WTC11 (cell line): ENCODE results near the gene BTN2A1.

Experiments
- AFF4 ChIP-seq: sonication (generic); formaldehyde crosslinking; IDR thresholded peaks from 2 replicates; pipeline ENCODE4 v1.8.1; 2023; ENCODE audit warnings: mild to moderate bottlenecking, missing genetic modification reagents, borderline replicate concordance
- CBFB ChIP-seq: sonication (generic); formaldehyde crosslinking; IDR thresholded peaks from 2 replicates; pipeline ENCODE4 v1.8.1; 2022; ENCODE audit warnings: mild to moderate bottlenecking, low read depth, missing genetic modification reagents
- CTCF ChIP-seq: fragments of 200-600 bp; IDR thresholded peaks from 2 replicates; pipeline ENCODE4 v1.8.0; 2022; ENCODE audit warnings: antibody characterized with exemption
- JUN ChIP-seq: sonication (generic); formaldehyde crosslinking; IDR thresholded peaks from 2 replicates; pipeline ENCODE4 v1.8.0; 2023; ENCODE audit warnings: mild to moderate bottlenecking, missing genetic modification reagents
- MAX ChIP-seq: sonication (generic); formaldehyde crosslinking; IDR thresholded peaks from 2 replicates; pipeline ENCODE4 v1.8.0; 2022; ENCODE audit warnings: mild to moderate bottlenecking, missing genetic modification reagents
- NFYB ChIP-seq: sonication (generic); formaldehyde crosslinking; conservative IDR thresholded peaks from 2 replicates; pipeline ENCODE4 v1.8.0; 2022; ENCODE audit warnings: low read depth, missing genetic modification reagents
- PRDM15 ChIP-seq: sonication (generic); formaldehyde crosslinking; IDR thresholded peaks from 2 replicates; pipeline ENCODE4 v1.8.0; 2022; ENCODE audit warnings: missing genetic modification reagents
- PREB ChIP-seq: sonication (generic); formaldehyde crosslinking; IDR thresholded peaks from 2 replicates; pipeline ENCODE4 v1.8.1; 2022; ENCODE audit warnings: mild to moderate bottlenecking, missing genetic modification reagents, moderate library complexity, borderline replicate concordance
- SOX15 ChIP-seq: fragments of 250-450 bp; sonication (Bioruptor Pico); IDR thresholded peaks from 2 replicates; pipeline ENCODE4 v1.9.0; 2021; ENCODE audit warnings: mild to moderate bottlenecking
- SP1 ChIP-seq: sonication (generic); formaldehyde crosslinking; conservative IDR thresholded peaks from 2 replicates; pipeline ENCODE4 v1.8.1; 2022; ENCODE audit warnings: missing genetic modification reagents
- TP53 ChIP-seq: sonication (generic); formaldehyde crosslinking; IDR thresholded peaks from 2 replicates; pipeline ENCODE4 v1.8.1; 2023; ENCODE audit warnings: mild to moderate bottlenecking, missing genetic modification reagents
- ZNF138 ChIP-seq: sonication (generic); formaldehyde crosslinking; conservative IDR thresholded peaks from 2 replicates; pipeline ENCODE4 v1.8.1; 2022; ENCODE audit warnings: mild to moderate bottlenecking, moderate library complexity, missing genetic modification reagents
- ZNF416 ChIP-seq: fragments of 250-450 bp; sonication (Bioruptor Pico); IDR thresholded peaks from 2 replicates; pipeline ENCODE4 v1.9.0; 2021; ENCODE audit warnings: mild to moderate bottlenecking, inconsistent platforms
- ZNF423 ChIP-seq: fragments of 250-450 bp; sonication (Bioruptor Pico); IDR thresholded peaks from 2 replicates; pipeline ENCODE4 v2.1.2; 2022; ENCODE audit warnings: mild to moderate bottlenecking, moderate library complexity

- TF ChIP-seq NFYB (CRISPR knock-in tag), result no peak
- no peak for TF ChIP-seq CTCF
- TF ChIP-seq ZNF138 (CRISPR knock-in tag), result no peak
- TF ChIP-seq ZNF416, result no peak
- no peak for TF ChIP-seq MAX (CRISPR knock-in tag)
- no peak for TF ChIP-seq ZNF423 (CRISPR knock-in tag)
- no peak for TF ChIP-seq SOX15 (CRISPR knock-in tag)
- no peak for TF ChIP-seq SP1 (CRISPR knock-in tag)
- no peak for TF ChIP-seq PRDM15 (CRISPR knock-in tag)
- no peak for TF ChIP-seq JUN (CRISPR knock-in tag)
- no peak for TF ChIP-seq PREB (CRISPR knock-in tag)
- no peak for TF ChIP-seq CBFB (CRISPR knock-in tag)
- TF ChIP-seq TP53 (CRISPR knock-in tag), result no peak
- TF ChIP-seq AFF4 (CRISPR knock-in tag), result no peak
Observed at GRCh38 chr6:26412954-26413353, 44.8 kb upstream of the BTN2A1 start.
